HT-29 (cell line): Measurements from ENCODE around the gene DLX5. TPM values are rescaled to one million over a fixed set of nuclear protein-coding genes. Genes with fewer than 3 reads are reported as not detected.

Experiments used
- DNase-seq: peaks from one replicate; pipeline ENCODE4 v3.0.0-alpha.2; 2015; ENCODE audit warnings: low spot score
- total RNA-seq: library from RNA; depleted of rRNA; stranded (reverse); fragments of >200 nt; shearing (Covaris generic); gene quantifications from 2 replicates; pipeline ENCODE4 v1.2.3, GENCODE V29; 2014

DLX5 gene
- total RNA-seq, 1 experiment from 2014 or later: not detected

GRCh38 chr7:97018791-97019531 lies 5.7 kb downstream of the DLX5 start:
- no peak for DNase-seq

- no peak for DNase-seq
Observed at GRCh38 chr7:97018126-97018601, 6.5 kb downstream of the DLX5 start.

- no peak for DNase-seq
Observed at GRCh38 chr7:97017192-97018125, 7.2 kb downstream of the DLX5 start.

- no peak for DNase-seq
Observed at GRCh38 chr7:97016381-97017191, 8.0 kb downstream of the DLX5 start.

GRCh38 chr7:97015756-97016380 lies 8.8 kb downstream of the DLX5 start:
- DNase-seq: no peak

DNA sequence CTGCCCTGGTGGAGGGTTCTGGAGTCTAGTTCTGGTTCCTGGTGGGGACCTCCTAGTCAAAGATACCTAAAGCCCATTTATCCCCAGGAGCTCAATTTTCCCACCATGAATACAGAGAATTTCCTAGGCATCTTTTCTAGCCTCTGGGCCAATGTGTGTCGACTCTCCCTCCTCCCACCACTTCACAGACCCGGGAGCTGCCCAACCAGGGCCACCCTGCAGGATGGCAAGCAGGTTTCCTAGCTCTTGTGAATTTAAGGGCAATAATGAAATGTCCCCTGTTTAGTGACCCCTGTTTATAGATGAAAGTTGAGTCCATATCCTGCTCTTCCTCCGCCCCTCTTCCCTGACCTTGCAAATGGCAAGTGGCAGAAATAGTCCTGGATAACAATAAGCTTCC lies 9.4 kb downstream of the DLX5 start:
- DNase-seq: no peak

DNA sequence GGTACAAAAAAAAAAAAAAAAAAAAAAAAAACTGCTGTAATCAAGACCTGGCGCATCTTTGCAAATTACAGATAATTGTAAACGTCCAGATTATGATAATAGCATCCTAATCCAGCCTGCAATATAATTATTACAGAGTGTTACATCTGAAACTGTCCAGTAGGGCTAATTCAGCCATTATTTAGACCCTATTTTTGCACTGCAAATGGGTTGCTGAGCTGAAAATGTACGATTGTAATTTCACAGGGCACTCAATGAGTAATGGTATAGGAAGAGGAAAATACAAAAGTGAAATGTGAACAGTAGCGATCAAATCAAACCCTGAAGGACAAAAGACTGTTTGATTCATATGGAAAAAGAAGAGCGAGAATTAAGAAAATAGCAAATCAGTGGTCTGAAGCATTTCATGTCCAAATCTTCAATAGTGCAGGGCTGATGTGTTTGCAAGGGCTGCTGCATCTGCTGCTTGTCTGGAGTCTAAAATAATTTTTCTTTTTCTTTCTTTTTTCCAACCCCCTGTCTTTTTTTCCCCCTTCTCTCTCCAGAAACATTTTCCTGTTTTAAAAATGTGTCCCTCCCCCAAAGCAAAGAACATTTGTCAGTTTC lies 10.4 kb downstream of the DLX5 start:
- DNase-seq: no peak

DNA sequence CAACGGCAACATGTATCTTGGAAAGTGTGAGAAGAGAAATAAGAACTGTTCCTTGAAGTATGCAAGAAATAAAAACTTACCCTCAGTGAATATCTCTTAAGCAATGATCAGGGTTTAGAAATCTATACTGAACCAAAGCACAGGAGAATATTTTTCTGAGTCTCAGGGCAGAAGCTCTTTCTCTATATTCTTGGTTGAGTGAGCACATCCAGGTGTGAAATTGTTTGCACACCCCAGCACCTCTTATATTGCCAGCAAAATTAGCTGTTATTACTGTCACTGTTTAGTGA lies 10.8 kb downstream of the DLX5 start:
- DNase-seq: no peak

GRCh38 chr7:97013134-97013844 lies 11.3 kb downstream of the DLX5 start:
- no peak for DNase-seq

DNA sequence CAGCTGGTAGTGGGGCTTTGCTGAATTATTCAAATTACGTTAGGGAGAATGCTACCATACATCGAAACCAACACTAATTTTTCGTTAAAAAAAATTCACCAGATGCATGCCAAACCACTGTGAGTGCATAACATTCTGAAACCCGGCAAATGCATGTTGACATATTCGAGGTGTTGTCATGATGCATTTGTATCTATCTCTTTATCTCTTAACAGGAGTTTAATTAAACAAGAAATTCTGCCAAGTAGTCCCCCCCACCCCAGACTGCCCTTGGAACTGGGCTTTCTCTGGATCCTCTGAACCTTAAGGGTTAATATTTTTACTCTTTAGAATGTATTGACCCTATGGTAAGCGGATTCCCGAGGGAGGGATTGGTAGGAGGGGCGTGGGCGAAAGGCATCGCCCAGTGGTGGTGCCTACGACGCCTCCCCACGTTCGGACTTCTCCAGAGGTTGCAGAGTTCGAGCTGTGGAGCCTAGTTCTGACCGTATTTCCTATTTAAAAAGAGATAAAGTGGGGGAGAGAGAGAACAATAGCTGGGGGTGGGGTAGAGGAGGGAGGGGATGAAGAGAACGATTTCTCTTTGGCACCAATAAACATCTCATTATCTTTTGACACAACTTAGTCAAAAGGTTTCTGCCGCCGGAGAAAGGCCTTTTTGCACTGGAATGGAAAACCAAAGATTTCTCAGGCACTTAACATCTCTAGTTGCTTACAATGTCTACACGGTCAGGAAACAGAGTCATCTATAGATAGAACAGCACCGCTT lies 12.1 kb downstream of the DLX5 start:
- no peak for DNase-seq

- no peak for DNase-seq
Observed at GRCh38 chr7:97011536-97012364, 12.9 kb downstream of the DLX5 start.

DNA sequence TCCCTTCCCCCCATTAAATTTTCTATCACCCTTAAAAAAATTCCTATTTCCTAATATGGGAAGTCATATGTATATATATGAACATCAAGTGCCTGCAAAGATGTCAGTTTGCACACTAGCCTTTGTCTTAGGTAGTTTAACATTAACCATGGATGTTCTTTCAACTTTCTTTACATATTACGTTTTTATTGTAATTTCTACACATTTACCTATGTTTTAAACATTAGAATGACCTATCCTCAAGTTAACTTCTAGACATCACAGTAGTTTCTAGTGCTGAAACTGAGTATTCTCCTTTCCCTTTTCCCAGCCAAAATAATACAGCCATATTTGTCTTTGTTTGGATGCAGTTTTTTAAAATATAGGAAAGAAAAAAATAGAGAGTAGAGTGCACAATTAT lies 13.5 kb downstream of the DLX5 start:
- no peak for DNase-seq

- no peak for DNase-seq
Observed at GRCh38 chr7:97009753-97010732, 14.6 kb downstream of the DLX5 start.

- DNase-seq: no peak
Observed at GRCh38 chr7:97008275-97008917, 16.2 kb downstream of the DLX5 start.

GRCh38 chr7:97007583-97007861 lies 17.1 kb downstream of the DLX5 start:
- DNase-seq: no peak

DNA sequence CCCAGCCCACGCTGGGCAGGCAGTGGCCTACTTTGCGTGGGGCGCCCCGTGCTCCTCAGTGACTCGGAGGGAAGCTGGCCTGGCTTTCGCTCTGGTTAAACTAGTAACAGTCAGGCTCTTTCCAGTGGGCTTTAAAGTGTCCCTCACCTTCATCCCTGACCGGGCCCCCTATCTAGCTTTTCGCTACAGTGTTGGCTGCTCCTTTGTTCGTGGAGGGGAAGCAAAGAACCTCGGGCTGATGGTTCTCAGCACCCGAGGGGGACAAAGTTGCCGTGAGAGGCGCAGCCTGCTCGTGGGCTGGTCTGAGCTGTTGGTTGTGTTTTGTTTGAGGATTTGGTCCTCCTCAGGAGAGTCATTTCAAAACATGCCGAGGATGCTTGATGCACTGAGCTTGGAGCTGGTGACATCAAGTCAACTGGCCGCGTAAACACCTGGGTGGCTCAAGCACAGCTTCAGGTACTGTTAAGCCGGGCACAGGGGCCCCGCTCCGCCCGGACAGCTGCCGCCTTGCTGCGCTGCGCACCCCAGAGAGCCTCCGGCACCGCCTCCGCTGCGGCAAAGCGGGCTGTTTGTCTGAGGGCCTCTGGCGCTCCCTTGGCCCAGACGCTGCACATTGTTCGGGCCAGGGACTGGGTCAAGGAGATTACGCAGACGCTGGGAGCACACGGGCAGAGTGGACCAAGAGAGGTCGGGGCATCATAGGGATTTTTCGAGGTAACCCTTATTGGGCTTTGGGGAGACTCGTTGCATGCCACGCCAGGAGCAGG lies 17.6 kb downstream of the DLX5 start:
- DNase-seq: no peak
